ENCODE results near the gene CYREN.

GRCh38 chr7:135143885-135144668 lies 26.4 kb downstream of the CYREN start:
- no peak for TF ChIP-seq POLR2A (IDR thresholded peaks at IDR 0.05)
- no peak for TF ChIP-seq CTCF (IDR thresholded peaks at IDR 0.05)
